Endothelial cell of umbilical vein (primary cell): ENCODE data around the gene NPAS4. TPM values are rescaled to one million over a fixed set of nuclear protein-coding genes. Genes with fewer than 3 reads are reported as not detected.
A peak's percentile ranks its signal among the peaks of the same experiment; 100 is the strongest.

Experiments
- Bru-seq: library from RNA; stranded (reverse); fragments of 400-500 nt; gene quantifications from one replicate; lab custom pipeline; 2021; lab: Mats Ljungman, UMichigan
- BruChase-seq, 2 experiments: library from RNA; stranded (reverse); fragments of 400-500 nt; gene quantifications; one replicate each; lab custom pipeline; 2021; lab: Mats Ljungman, UMichigan
- BruUV-seq: library from RNA; stranded (reverse); fragments of 400-500 nt; replicated peaks from 2 replicates; lab custom pipeline; 2021; lab: Mats Ljungman, UMichigan
- CTCF ChIA-PET: fragments of 300-600, 350-600 bp; sonication (Branson Sonifier 250); formaldehyde crosslinking; loops from one replicate; lab custom pipeline; 2021; ENCODE audit warnings: antibody characterized with exemption, inconsistent platforms; lab: Charles Lee
- POLR2A ChIA-PET: fragments of 300-600, 350-600 bp; sonication (Branson Sonifier 250); formaldehyde crosslinking; loops from one replicate; lab custom pipeline; 2021; ENCODE audit warnings: antibody characterized with exemption, inconsistent platforms; lab: Charles Lee
- DNase-seq: peaks from one replicate; pipeline ENCODE4 v3.0.0-alpha.2; 2011; ENCODE audit warnings: low read depth, low spot score
- FAIRE-seq: peaks from 2 replicates; lab custom pipeline; 2011; peaks lifted over from hg19 to GRCh38; lab: Jason Lieb, UNC
- H2AFZ ChIP-seq: 2 replicates; pipeline ENCODE4 v1.6.0; 2012; ENCODE audit warnings: low read depth, low read length, control low read depth, inconsistent platforms
- H3K27ac ChIP-seq: 2 replicates; pipeline ENCODE4 v1.5.1; 2011; ENCODE audit warnings: low read depth, mild to moderate bottlenecking, control low read depth, low read length, moderate library complexity; ENCODE audit not compliant: insufficient read depth
- H3K27me3 ChIP-seq, 2 experiments: 2 replicates each; pipeline versions ENCODE4 v1.6.0 to v1.6.1; 2011; ENCODE audit warnings: low read length in 2 of 2, mixed read lengths in 1 of 2; ENCODE audit not compliant: control insufficient read depth in 2 of 2, insufficient read depth in 2 of 2
- H3K36me3 ChIP-seq, 2 experiments: 2 replicates in 1 of 2; 3 replicates in 1 of 2; pipeline ENCODE4 v1.5.1; 2011; ENCODE audit warnings: low read length in 2 of 2, mild to moderate bottlenecking in 1 of 2, moderate library complexity in 1 of 2; ENCODE audit not compliant: control insufficient read depth in 2 of 2, insufficient read depth in 2 of 2; ENCODE audit errors: extremely low read depth in 1 of 2
- H3K4me1 ChIP-seq: 3 replicates; pipeline ENCODE4 v1.5.1; 2011; ENCODE audit warnings: mild to moderate bottlenecking, low read length; ENCODE audit not compliant: control insufficient read depth, insufficient read depth; ENCODE audit errors: extremely low read depth
- H3K4me2 ChIP-seq: 2 replicates; pipeline ENCODE4 v1.6.1; 2011; ENCODE audit warnings: low read length, control low read depth, mixed read lengths; ENCODE audit not compliant: insufficient read depth
- H3K4me3 ChIP-seq, 3 experiments: fragments of 200-600 bp in 1 of 3; sonication (generic), shearing (Covaris generic) in 1 of 3; replicated peaks in 1 of 3; 2 replicates each; pipeline ENCODE4 v1.5.1; 2011 to 2016; ENCODE audit warnings: control low read depth in 3 of 3, low read length in 3 of 3, mild to moderate bottlenecking in 2 of 3, inconsistent platforms in 1 of 3, low read depth in 1 of 3, moderate library complexity in 1 of 3; ENCODE audit not compliant: insufficient read depth in 1 of 3
- H3K79me2 ChIP-seq: 2 replicates; pipeline ENCODE4 v1.6.0; 2012; ENCODE audit warnings: low read length, inconsistent platforms; ENCODE audit not compliant: control insufficient read depth, insufficient read depth
- H3K9ac ChIP-seq: replicated peaks from 2 replicates; pipeline ENCODE3; 2011; ENCODE audit warnings: low read length, control low read depth; ENCODE audit not compliant: insufficient read depth; ENCODE audit errors: extremely low read depth
- H3K9me1 ChIP-seq: replicated peaks from 3 replicates; pipeline ENCODE4 v1.6.0; 2011; ENCODE audit warnings: mild to moderate bottlenecking, low read length; ENCODE audit not compliant: control insufficient read depth, insufficient read depth; ENCODE audit errors: extremely low read depth
- H3K9me3 ChIP-seq: replicated peaks from 2 replicates; pipeline ENCODE4 v1.5.1; 2012; ENCODE audit warnings: low read length, inconsistent platforms; ENCODE audit not compliant: control insufficient read depth, insufficient read depth
- H4K20me1 ChIP-seq: replicated peaks from 2 replicates; pipeline ENCODE3; 2011; ENCODE audit warnings: mild to moderate bottlenecking, low read length; ENCODE audit not compliant: control insufficient read depth, insufficient read depth; ENCODE audit errors: extremely low read depth
- EZH2 ChIP-seq: IDR thresholded peaks from 2 replicates; pipeline ENCODE4 v1.6.1; 2012; ENCODE audit warnings: borderline replicate concordance, low read depth, mild to moderate bottlenecking, moderate library complexity, low read length, inconsistent platforms; ENCODE audit not compliant: severe bottlenecking
- MYC ChIP-seq: IDR thresholded peaks from one replicate; pipeline ENCODE4 v1.6.1; 2011; ENCODE audit warnings: mild to moderate bottlenecking, low read depth, low read length
- POLR2A ChIP-seq: IDR thresholded peaks from 2 replicates; pipeline ENCODE4 v1.6.1; 2012; ENCODE audit warnings: low read depth, mild to moderate bottlenecking, control low read depth, low read length
- POLR2AphosphoS5 ChIP-seq: IDR thresholded peaks from 2 replicates; pipeline ENCODE4 v1.6.1; 2012; ENCODE audit warnings: low read depth, mild to moderate bottlenecking, control low read depth, low read length, moderate library complexity; ENCODE audit not compliant: insufficient read depth
- dilution Hi-C: fragments of 300-500 bp; cut with MboI; formaldehyde crosslinking; loops from one replicate; pipeline ENCODE4 v1.15.0; 2019; ENCODE audit warnings: low sequenced_read_pairs; ENCODE audit not compliant: extremely low pct_ligation_motif_present
- intact Hi-C: fragments of 100-400 bp; cut with micrococcal nuclease; formaldehyde crosslinking; loops from one replicate; pipeline ENCODE4 v1.10.0; 2022
- long read RNA-seq: library from polyadenylated mRNA; stranded (forward); transcript quantifications from one replicate; pipeline ENCODE4 v2.0.0, GENCODE V29; 2021
- polyA minus RNA-seq, 3 experiments: library from RNA; depleted of rRNA, polyadenylated mRNA; stranded (reverse); fragments of >200 nt; gene quantifications; 1 replicate in 1 of 3; 2 replicates in 2 of 3; pipeline ENCODE4 v1.2.3, GENCODE V29; 2011
- polyA plus RNA-seq, 4 experiments: library from polyadenylated mRNA; depleted of rRNA in 3 of 4; stranded (reverse) in 3 of 4; unstranded in 1 of 4; fragments of >200 nt; gene quantifications; 2 replicates each; pipeline versions ENCODE4 v1.2.1 to v1.2.3, GENCODE V29; 2011 to 2012; ENCODE audit warnings: missing spikeins in 1 of 4
- total RNA-seq: library from RNA; stranded (reverse); gene quantifications from 2 replicates; pipeline ENCODE4 v1.2.3, GENCODE V29; 2021

The NPAS4 gene
- total RNA-seq (not detected in 2 replicates), polyA plus RNA-seq (not detected in 2 replicates), polyA minus RNA-seq (not detected in 2 replicates), Bru-seq, nascent RNA (not detected), BruChase-seq, experiment 1, labeled RNA remaining after a 6-hour chase (not detected), BruChase-seq, experiment 2, labeled RNA remaining after a 2-hour chase (not detected)
- not detected in 2 replicates for polyA plus RNA-seq (2011; cell fraction: cytosol; rRNA removed)
- polyA plus RNA-seq (2011; cell fraction: nucleus; rRNA removed) = not detected in 2 replicates
- not detected in 2 replicates for polyA plus RNA-seq (2012)
- not detected for polyA minus RNA-seq (2011; cell fraction: cytosol; rRNA and poly(A)+ RNA removed)
- polyA minus RNA-seq (2011; cell fraction: nucleus; rRNA and poly(A)+ RNA removed) = not detected in 2 replicates
- long read RNA-seq = 0 reads

DNA sequence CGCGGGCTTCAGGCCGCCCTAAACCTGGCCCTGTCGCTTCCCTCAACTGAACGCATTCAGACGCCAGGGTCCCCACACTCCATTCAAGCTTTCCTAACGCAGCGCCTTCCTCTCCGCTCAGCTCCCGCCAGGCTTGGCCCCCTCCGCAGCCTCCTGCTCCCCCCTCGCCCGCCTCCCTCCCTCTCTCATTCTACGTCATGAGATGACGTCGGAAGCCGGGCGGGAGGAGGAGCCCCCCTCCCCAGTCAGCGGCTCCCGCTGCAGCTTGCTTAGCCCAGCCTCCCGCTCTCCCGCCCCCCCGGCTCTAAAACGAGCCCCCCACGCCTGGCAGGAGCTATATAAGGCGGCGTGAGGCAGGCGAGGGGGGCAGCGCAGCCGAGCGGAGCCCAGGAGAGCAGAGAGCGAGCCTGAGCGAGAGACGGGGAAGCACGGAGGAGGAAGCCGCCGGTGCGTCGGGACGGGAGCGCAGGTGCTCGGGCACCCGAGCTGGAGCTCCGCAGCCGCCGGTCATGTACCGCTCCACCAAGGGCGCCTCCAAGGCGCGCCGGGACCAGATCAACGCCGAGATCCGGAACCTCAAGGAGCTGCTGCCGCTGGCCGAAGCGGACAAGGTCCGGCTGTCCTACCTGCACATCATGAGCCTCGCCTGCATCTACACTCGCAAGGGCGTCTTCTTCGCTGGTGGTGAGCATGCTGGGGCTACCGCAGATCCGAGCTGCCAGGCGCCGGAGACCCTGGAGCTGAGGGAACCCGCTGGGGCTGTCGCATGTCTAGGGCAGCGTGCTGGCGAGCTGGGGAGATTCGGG, at the start of gene NPAS4:
NPAS4 (plus strand) TSS at position 365 of the 806 bp plus-strand sequence; CDS start at position 510, 145 bp downstream.
- Histone ChIP-seq H3K4me3 (no peak within 1 kb of the TSS), H3K36me3 (no peaks in the 10 kb centered on the region), H3K27ac (no peak within 1 kb of the TSS), H3K4me1 (no peaks in the 10 kb centered on the region), H4K20me1 (no peaks in the 10 kb centered on the region), H3K27me3 (peaks cover 13 to 17% of the 10 kb centered on the region in 2 experiments), H3K9me3 (no peaks in the 10 kb centered on the region), H3K4me2 (no peak within 1 kb of the TSS), H3K79me2 (no peaks in the 10 kb centered on the region), H2AFZ (no peak within 1 kb of the TSS), H3K9ac (no peak within 1 kb of the TSS), H3K9me1 (no peaks in the 10 kb centered on the region)
- dilution Hi-C loops (no loop called here), intact Hi-C loops (loop anchor here (1.0 to 2.0 kb wide), 2 partner anchors 46 to 132 kb away; partner anchors contain the start of genes PELI3 and YIF1A)
- DNase-seq (no peak), FAIRE-seq (no peak)
- ChIA-PET CTCF (interaction anchor here (0.8 to 2.3 kb wide), 17 partner anchors 9 to 257 kb away, joined by 3 to 21 read pairs (median 4); partner anchors contain the start of genes DPP3, MRPL11 and RBM4B), POLR2A (no interaction called here)
- TF ChIP-seq MYC (no peak), EZH2 (peak; percentile 42)
- BruUV-seq = no TSS peak

GRCh38 chr11:66371627-66372415, 49.0 kb upstream of the NPAS4 start, which contains the start of gene SLC29A2:
SLC29A2 (minus strand) TSS chr11:66371760; CDS start chr11:66371591, 169 bp downstream.
- ChIA-PET POLR2A (no interaction called here), CTCF (interaction anchor here (0.9 to 3.8 kb wide), 4 partner anchors 8 to 60 kb away, joined by 3 to 29 read pairs (median 4); no protein-coding TSS in a partner anchor)
- peak within 1 kb of the TSS; percentile 41 to 47 (median 45) for H3K4me3 ChIP-seq
- TF ChIP-seq EZH2 = peak; percentile 45
- TF ChIP-seq POLR2A = no peak
- TF ChIP-seq POLR2AphosphoS5 = no peak
- FAIRE-seq (no peak), DNase-seq (no peak)
- intact Hi-C loops (no loop called here), dilution Hi-C loops (no loop called here)
- H3K27ac ChIP-seq = no peak within 1 kb of the TSS
- no peaks in the 10 kb centered on the region for H3K79me2 ChIP-seq
- H2AFZ ChIP-seq = peak within 1 kb of the TSS; percentile 6
- peaks cover 7% of the 10 kb centered on the region for H3K4me1 ChIP-seq
- no peak within 1 kb of the TSS for H3K9ac ChIP-seq
- peak within 1 kb of the TSS; percentile 68 for H3K4me2 ChIP-seq
- H4K20me1 ChIP-seq = no peaks in the 10 kb centered on the region
- H3K36me3 ChIP-seq = no peaks in the 10 kb centered on the region
- H3K9me1 ChIP-seq = no peaks in the 10 kb centered on the region
- BruUV-seq = no TSS peak
- H3K9me3 ChIP-seq = no peaks in the 10 kb centered on the region
- H3K27me3 ChIP-seq = peaks cover 10 to 16% of the 10 kb centered on the region in 2 experiments
